ENCODE data around the gene POLE.

The POLE gene

GRCh38 chr12:132677492-132677891, 9.7 kb downstream of the POLE start:
- no peak for DNase-seq (ENCODE audit: low spot score)

- DNase-seq (ENCODE audit: low spot score), result no peak
These were observed 11.2 kb downstream of the POLE start for GRCh38 chr12:132675757-132676432.

- no peak for DNase-seq (ENCODE audit: low spot score)
These were observed 12.6 kb downstream of the POLE start for GRCh38 chr12:132674561-132674960.

DNA sequence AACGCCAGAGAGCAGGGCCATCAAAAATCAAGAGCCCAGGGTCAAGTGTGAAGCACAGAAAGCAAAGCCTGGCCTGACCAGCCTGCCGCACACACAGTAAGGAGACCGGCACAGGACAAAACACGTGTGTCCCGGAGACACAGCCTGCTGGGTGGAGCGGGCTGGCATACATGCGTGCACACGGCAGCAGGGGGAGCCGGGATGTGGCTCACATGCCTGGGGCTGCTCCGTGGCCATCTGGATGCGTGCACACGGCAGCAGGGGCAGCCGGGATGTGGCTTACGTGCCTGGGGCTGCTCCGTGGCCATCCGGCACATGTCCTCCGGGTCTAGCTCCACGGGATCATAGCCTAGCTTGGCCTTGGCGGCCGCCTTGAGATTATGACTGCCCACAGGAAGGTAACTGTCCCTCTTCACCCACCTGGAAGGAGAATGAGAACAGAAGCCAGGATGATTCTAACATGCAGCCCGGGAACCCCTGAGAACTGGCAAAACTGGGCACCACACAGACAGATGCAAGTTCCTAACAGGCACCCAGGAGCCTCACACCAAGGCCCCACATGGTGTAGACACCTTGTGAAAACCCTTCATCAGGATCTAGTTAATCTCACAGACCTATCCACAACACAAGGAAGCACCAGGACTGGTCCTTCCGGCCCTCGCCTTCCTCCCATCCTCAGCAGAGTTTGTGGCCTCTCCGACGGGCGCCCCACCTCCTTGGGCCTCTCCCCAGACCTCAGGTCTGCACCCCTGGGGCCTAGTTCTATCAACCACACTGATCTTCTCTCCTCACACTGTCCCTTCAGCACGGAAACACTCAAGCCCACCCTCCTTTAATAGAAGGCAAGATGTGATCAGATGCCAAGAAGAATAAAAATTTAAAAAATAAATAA, 13.6 kb downstream of the POLE start:
- no peak for DNase-seq (ENCODE audit: low spot score)

- no peak for DNase-seq (ENCODE audit: low spot score)
These were observed 14.5 kb downstream of the POLE start for GRCh38 chr12:132672678-132673077.

- no peak for DNase-seq (ENCODE audit: low spot score)
These were observed 15.0 kb downstream of the POLE start for GRCh38 chr12:132672116-132672515.

- DNase-seq (ENCODE audit: low spot score), result no peak
These were observed 17.8 kb downstream of the POLE start for GRCh38 chr12:132669166-132669879.

DNA sequence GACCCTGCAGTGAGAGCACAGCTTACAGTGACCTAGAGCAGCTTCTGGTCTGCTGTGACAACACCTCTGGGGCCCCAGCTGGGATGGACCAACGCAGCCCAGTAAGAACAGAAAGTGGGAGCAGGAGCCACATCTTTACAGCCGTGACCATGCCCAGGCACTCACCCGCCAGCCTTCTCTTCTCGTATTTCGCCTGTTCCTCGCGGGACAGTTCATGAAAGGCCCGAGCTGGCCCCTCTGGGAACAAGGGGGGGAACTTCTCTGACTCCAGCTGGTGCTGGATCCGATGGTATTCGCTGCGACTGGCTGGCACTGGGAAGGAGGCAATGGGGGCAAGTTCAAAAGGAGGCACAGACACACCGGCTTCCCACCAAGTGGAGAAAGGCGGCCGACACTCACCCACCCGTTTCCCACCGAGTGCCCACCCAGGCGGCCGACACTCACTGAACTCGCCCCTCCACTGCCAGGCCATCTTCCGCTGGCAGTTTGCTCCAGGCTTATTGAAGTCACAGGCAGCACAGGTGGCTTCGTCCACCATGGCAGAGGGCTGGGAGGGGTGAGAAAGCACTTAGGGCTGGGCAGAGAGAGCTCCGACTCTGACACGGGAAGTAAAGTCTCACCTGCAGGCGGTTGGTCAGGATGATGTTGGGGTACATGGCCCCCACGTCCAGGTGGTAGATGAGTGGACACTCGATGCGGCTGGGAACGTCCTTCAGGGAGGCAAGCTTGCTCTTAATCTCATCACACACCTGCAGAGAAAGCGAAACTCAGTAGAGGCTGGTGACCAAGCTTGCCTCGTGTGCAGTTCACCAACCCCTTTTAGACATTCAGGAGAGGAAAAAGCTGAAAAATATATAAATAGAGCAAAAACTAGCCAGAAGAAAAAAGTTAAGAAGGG, 18.7 kb downstream of the POLE start:
- no peak for DNase-seq (ENCODE audit: low spot score)

GRCh38 chr12:132665794-132666193, 21.3 kb downstream of the POLE start:
- no peak for DNase-seq (ENCODE audit: low spot score)

- DNase-seq (ENCODE audit: low spot score), result no peak
These were observed 22.0 kb downstream of the POLE start for GRCh38 chr12:132665149-132665491.

DNA sequence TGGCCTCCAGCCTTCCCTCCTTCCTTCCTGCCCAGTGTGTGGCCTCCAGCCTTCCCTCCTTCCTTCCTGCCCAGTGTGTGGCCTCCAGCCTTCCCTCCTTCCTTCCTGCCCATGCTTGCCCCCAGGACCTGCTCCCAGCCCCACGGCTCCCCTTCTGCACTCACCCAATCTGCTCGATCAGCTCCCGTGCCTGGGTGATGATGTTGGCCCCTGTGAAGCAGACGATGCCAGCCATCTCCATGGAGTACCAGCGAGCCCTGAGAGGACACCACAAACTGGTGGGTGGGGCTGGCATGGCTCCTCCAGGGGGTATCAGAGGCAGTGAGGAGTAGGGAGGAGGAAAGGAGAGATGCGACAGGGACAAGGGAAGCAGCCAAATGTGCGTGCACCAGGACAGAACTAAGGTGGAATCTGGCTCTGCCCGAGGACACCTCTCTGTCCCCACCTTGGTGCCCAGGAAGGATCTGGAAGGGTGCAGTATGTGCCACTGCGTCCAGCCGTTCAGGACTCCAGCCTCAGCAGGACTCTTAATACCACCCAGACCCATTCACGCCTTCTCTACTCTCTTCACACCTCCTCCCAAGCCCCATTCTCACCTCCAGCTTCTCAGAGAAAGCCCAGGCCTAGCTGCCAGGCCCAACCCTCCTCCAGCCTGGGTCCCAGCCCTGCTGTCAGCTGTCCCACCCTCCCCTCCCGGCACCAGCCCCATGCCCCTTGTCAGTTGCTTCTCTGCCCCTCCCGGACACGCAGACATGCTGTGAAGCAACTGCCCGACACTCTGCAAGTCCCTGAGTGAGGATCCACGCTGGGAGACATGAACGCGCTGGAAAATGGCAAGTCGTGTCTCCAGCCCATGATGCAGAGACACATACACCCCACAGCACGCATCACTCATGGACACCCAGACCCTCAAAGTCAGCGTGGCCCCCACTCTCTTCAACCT, 22.7 kb downstream of the POLE start:
- DNase-seq (ENCODE audit: low spot score), result no peak

GRCh38 chr12:132662901-132663755, 24.0 kb downstream of the POLE start:
- DNase-seq (ENCODE audit: low spot score), result no peak

- DNase-seq (ENCODE audit: low spot score), result no peak
These were observed 25.2 kb downstream of the POLE start for GRCh38 chr12:132661972-132662371.

DNA sequence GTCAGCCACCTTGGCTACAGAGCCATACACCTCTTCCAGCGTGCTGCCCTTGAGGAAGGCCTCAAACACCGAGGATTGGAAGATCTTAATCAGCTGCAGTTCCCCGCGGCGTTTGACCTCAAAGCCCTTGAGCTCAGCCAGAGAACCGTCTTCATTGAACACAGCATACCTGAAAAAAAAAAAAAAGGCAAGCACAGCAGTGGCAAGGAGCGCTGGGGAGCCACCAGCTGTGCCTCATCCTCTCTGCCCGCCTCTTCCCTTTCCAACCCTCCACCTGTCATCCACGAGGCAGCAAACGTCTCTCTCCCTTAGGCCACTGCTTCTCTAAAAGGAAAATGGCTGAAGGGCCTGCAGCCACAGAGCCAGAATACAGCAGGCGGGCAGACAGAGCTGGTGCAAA, 26.1 kb downstream of the POLE start:
- DNase-seq (ENCODE audit: low spot score), result no peak

DNA sequence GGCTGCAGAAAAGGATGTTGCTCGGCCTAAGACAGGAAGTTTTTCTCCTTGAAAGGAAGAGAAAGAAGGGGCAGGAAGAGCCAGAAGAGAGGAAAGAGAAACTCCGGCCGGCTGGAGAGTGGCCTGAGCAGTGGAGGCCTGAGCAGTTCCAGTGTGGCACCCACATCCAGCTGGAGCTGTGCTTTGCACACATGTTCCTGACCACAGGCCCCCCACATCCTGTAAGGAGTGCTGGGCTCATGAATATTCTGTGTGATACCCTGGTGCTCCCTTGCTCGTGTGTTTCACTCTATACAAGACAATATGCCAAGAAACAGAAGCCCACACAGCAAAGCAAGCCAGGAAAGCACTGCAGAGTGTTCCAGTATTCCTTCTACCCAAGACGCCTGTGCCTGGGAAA, 27.1 kb downstream of the POLE start:
- no peak for DNase-seq (ENCODE audit: low spot score)

- no peak for DNase-seq (ENCODE audit: low spot score)
These were observed 28.0 kb downstream of the POLE start for GRCh38 chr12:132659146-132659545.

- DNase-seq (ENCODE audit: low spot score), result no peak
These were observed 28.8 kb downstream of the POLE start for GRCh38 chr12:132658149-132658894.

DNA sequence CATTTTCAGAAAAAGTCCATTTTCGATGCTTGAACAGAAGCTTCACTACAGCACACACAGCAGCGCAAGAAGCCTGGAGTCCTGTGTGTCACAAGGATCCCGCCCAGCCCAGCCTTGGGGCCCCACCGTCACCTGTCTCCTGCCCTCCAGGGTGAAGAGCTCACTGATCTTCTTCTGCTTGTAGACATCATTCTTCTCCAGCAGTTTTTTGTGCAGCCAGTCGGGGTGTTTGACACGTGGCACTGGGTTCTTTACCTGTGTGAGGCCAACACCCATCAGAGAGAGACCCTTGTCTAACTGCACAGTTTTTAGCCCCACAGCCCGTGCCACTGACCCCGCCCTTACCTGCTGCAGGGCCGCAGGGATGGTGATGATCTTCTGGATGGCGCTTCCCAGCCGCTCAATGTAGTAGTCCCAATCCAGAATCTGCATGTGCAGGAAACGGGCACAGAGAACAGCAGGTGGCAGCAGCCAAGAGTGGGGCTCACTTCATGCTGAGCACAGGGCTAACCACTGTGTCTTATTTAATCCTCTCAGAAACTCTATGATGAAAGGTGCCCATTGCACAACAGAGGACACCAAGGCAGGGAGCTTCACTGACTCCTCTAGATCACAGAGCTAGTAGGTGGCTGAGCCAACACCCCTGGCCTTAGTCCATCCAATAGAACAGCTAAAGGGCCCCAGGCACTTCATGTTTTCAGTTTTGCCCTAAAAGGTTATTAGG, 30.0 kb downstream of the POLE start:
- no peak for DNase-seq (ENCODE audit: low spot score)

All from CD4-positive, alpha-beta T cell treated with Interleukin-2 at 100 ng/mL for 4 hours (primary cell).